HG02798 (cell line): ENCODE measurements around the gene ATG14.

Source experiments
- ATAC-seq: cut with Tn5 transposase; IDR thresholded peaks from one replicate; pipeline ENCODE4 v1.9.1; 2021; ENCODE audit warnings: mild to moderate bottlenecking; ENCODE audit not compliant: unreplicated experiment, poor library complexity

Gene ATG14

DNA sequence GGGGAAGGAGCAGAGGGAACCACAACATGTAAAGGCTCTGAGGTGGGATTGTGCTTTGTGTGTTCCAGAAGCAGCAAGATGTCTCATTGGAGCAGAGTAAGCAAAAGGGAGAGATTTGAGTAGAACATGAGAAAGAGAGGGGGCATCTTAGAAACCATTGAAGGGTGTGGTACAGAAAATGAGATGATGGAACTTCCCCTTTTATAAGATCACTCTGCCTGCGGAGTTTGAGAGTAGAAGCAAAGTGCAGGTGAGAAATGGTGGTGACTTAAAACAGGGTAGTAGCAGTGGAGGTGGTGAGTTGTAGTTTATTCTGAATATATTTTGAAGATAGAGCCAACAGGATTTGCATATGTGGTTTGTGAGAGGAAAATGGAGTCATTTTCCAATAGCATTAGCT is 84.5 kb downstream of the ATG14 start:
- ATAC-seq, result peak; percentile 68

DNA sequence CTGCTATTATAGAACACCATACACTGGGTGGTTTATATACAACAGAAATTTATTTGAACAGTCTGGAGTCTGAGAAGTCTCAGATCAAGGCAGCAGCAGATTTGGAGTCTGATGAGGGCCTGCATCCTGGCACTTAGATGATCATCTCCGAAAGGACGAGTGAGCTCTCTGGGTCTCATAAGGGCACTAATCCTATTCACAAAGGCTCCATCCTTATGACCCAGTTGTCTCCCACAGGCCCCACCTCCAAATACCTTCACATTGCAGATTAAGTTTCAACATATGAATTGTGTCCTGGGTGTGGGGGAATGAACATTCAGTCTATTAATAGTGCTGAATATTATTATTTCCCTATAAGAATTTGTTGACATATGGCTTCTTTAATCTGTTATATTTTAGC is 86.8 kb downstream of the ATG14 start:
- no peak for ATAC-seq

DNA sequence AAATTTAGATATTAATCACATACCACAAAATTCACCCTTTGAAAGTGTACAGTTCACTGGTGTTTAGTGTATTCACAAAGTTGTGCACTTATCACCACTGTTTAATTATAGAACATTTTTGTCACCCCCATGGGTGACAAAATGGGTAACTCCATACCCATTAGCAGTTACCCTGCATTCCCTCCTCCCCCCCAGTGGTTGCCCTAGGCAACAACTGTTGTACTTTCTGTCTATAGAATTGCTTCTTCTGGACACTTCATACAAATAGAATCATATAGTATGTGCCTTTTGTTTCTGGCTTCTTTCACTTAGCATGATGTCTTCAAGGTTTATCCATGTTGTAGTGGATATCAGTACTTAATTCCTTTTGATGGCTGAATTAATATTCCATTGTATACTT is 87.7 kb downstream of the ATG14 start:
- no peak for ATAC-seq

DNA sequence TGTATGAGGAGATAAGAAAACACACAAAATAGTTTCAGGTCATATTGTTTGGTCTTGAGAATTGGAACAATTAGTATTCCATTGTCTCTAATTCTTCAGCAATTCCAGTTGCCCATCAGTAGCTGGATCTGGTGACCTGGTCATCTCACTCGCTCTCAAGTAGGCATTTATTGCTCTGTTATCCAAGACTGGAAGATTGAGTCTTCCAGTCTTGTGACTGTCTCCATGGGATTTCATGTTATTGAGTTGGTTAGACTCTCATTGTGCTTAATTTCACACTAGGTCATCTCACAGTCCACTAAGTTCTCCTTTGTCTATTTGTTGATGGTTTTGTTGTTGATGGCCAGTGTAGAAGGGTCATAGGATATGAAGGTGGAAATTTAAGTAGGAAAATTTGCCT is 92.9 kb downstream of the ATG14 start:
- ATAC-seq, result no peak

DNA sequence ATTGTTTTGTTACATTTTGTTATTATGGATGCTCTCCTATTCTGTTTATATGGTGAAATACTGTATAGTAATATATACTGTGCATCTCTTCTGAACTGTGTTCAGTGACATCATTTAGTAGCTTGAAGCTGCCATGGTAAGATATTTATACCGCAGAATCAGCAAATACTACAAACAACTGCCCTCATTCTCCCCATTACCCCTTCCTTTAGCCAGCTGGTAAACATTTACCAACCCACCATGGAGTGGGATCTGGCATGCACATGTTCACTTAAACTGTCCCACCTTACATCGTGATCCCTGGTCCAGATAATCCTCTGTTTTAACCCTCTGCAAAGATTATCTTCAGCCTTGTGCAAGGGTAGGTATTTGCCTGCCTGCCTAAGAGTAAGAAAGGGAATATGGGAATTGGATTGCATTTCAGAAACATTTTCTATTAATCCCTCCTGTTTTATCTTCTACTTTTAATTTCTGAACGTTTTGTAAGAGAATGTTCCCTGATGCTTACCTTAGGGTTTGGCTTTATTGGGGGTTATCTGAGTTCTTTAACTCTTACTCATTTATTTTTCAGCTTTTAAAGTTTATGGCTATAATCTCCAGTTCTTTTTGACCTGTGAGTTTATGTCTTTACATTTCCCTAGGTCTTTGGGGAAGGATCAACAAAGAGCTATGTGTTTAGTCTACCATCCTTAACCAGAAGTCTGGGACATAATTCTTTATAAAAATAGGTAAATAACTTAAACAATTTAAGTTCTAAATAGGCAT is 93.9 kb downstream of the ATG14 start:
- ATAC-seq, result no peak

DNA sequence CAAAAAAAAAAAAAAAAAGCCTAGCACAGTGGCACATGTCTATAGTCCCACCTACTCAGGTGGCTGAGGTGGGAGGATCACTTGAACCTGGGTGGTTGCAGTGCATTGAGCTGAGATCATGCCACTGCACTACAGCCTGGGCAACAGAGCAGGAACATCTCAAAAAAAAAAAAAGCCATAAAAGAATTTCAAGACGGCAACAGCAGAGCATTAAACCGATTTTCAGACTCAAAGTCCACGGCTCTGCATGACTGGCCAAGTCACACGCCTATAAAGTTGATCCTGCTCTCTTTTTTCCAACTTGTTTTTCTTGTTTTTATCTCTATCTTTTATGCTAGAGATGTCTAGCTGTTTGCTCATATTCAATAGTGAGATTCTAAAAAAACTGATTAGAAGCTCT is 95.1 kb downstream of the ATG14 start:
- ATAC-seq, result no peak
